ENCODE measurements around the gene MEX3C.

The MEX3C gene

DNA sequence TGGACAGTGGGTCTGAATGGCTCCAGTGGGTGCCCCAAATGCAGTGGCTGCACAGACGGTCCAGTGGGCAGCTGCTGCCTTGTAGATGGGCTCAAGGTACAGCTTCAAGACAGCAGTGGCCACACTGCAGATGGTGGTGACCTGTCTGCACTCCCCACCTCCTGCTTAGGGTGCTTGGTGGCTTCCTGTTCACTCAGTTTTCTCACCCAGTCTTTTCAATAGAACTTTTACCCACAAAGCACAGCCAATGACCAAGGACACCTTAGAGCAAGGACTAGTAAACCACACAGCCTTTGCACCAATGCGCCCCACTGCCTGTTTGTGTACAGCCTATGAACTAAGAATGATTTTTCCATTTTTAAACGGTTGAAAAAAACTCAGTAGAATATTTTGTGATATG lies 34.9 kb downstream of the MEX3C start:
- TF ChIP-seq CTCF (conservative IDR thresholded peaks at IDR 0.05; ENCODE audit: control insufficient read depth, insufficient read depth, low read depth, low read length), result no peak
- no peak overlapping the region for H3K4me3 ChIP-seq (ENCODE audit: control insufficient read depth, low read depth, low read length)
- DNase-seq (ENCODE audit: low read depth), result no peak

DNA sequence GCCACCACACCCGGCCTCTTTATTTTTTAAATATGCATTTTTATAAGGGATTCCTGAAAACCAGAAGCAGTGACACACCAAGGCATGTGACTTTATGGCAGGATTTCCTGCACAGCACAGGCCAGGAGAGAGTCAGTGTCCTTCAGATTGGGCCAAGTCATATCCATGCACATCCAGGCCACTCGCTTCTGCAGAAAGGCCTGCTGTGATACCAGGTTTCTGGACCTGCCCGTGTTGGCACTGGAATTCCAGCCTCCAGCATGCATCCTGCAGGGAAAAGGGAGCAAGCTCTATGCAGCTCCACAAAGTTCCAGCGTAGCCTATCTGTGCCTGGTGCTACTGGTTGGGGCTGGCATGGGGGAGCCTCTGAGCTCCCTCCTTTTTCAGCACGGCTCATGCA lies 36.8 kb downstream of the MEX3C start:
- no peak for DNase-seq (ENCODE audit: low read depth)
- H3K4me3 ChIP-seq (ENCODE audit: control insufficient read depth, low read depth, low read length), result no peak overlapping the region
- no peak for TF ChIP-seq CTCF (conservative IDR thresholded peaks at IDR 0.05; ENCODE audit: control insufficient read depth, insufficient read depth, low read depth, low read length)

- DNase-seq (ENCODE audit: low read depth), result no peak
- TF ChIP-seq CTCF (conservative IDR thresholded peaks at IDR 0.05; ENCODE audit: control insufficient read depth, insufficient read depth, low read depth, low read length), result no peak
- no peak overlapping the region for H3K4me3 ChIP-seq (ENCODE audit: control insufficient read depth, low read depth, low read length)
These were observed 40.3 kb downstream of the MEX3C start for GRCh38 chr18:51157215-51157614.

DNA sequence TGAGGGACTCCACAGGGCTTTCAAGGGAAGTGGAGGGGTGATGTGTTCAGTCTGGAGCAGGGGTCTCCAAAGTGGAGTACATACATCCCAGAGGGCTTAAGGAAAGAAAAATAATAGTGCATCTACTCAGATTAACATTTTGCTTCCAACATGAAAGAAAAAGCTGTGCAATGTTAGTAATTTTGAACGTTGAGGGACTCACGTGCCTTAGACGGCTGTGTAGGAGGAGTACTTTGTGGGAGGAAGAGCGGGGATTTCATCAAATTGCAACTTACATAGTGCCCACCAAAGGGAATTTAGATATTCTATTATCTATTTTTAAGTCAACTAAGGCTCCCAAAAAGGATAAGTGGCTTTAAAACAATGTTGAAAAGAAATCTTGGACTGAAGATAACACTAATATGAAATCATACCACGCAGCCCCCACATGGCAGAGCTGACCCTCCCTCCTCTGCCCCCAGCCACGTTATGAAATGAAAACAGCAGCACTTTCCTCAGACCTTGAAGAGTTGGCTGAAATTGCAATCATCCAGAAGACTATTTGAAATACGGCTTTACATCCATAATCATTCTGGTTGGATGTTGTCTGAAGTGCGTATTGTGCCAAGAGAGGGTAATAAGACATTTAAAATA lies 42.9 kb downstream of the MEX3C start:
- DNase-seq (ENCODE audit: low read depth), result no peak
- H3K4me3 ChIP-seq (ENCODE audit: control insufficient read depth, low read depth, low read length), result no peak overlapping the region
- TF ChIP-seq CTCF (conservative IDR thresholded peaks at IDR 0.05; ENCODE audit: control insufficient read depth, insufficient read depth, low read depth, low read length), result no peak

- no peak overlapping the region for H3K4me3 ChIP-seq (ENCODE audit: control insufficient read depth, low read depth, low read length)
- TF ChIP-seq CTCF (conservative IDR thresholded peaks at IDR 0.05; ENCODE audit: control insufficient read depth, insufficient read depth, low read depth, low read length), result no peak
- no peak for DNase-seq (ENCODE audit: low read depth)
These were observed 43.7 kb downstream of the MEX3C start for GRCh38 chr18:51153659-51154371.

DNA sequence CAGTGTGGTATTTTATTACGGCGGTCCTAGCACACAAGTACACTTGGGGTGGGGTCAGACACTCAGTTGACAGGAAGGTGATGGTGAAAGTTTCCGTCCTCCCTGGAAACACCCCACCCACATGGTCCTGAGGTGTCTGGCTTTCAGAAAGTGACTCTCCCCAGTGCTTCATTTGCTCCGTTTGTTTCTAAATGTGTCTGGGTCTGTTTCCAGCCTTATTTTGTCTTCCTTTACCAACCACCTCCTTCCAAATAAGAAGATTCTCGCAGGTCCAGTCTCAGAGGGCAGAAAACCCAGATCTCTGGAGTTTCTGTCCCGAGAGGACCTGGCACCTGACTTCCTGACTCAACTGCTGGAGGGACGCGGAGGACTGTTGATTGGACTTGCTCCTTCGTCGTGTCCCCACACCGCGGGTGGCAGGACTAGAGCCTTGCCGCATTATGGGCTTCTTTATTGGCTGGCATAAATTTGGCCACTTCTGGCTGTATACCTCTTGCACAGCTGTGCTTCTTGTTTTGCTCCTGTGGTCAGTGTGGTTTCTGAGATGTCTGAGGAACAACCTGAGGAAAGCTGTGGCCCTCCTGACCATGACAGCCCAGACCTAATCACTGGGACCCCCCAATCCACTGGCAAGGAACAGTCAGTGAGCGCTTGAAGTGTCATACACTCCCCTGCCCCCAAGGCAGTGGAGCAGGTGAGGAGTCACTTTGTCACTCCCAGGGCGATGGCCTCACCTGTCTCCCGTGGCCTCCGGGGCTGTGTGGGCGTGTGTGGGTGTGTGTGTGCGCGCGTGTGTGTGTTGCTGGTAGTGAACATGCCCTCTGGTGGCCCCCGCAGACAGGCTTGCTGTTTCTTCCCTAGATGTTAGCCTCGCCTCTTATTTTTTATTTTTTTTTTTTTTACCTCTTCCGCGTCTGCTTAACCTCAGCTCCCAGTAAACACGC lies 45.6 kb downstream of the MEX3C start:
- DNase-seq (ENCODE audit: low read depth), result no peak
- H3K4me3 ChIP-seq (ENCODE audit: control insufficient read depth, low read depth, low read length), result no peak overlapping the region
- TF ChIP-seq CTCF (conservative IDR thresholded peaks at IDR 0.05; ENCODE audit: control insufficient read depth, insufficient read depth, low read depth, low read length), result no peak

All from fibroblast of mammary gland (primary cell).